Stimulated activated CD4-positive, alpha-beta T cell treated with anti-CD3 and anti-CD28 coated beads, Interleukin-2, amount 100 ng/mL, for 4 hours (primary cell): ENCODE results near the gene YTHDC2.

Source experiments
- DNase-seq: peaks from one replicate; pipeline ENCODE4 v3.0.0-alpha.2; 2020; ENCODE audit warnings: low read depth

YTHDC2 gene

GRCh38 chr5:113520429-113520828 lies 6.9 kb downstream of the YTHDC2 start:
- no peak for DNase-seq

GRCh38 chr5:113520899-113521298 lies 7.4 kb downstream of the YTHDC2 start:
- DNase-seq: no peak

GRCh38 chr5:113523168-113523567 lies 9.7 kb downstream of the YTHDC2 start:
- DNase-seq: no peak

- no peak for DNase-seq
Observed at GRCh38 chr5:113524927-113525326, 11.4 kb downstream of the YTHDC2 start.

GRCh38 chr5:113526421-113526820 lies 12.9 kb downstream of the YTHDC2 start:
- DNase-seq: no peak

GRCh38 chr5:113527746-113528145 lies 14.3 kb downstream of the YTHDC2 start:
- DNase-seq: no peak

GRCh38 chr5:113531481-113532159 lies 18.1 kb downstream of the YTHDC2 start:
- DNase-seq: no peak

GRCh38 chr5:113538313-113538712 lies 24.8 kb downstream of the YTHDC2 start:
- DNase-seq: no peak

GRCh38 chr5:113546703-113547183 lies 33.2 kb downstream of the YTHDC2 start:
- DNase-seq: no peak

GRCh38 chr5:113548396-113548795 lies 34.9 kb downstream of the YTHDC2 start:
- no peak for DNase-seq

- no peak for DNase-seq
Observed at GRCh38 chr5:113552137-113552536, 38.6 kb downstream of the YTHDC2 start.

- no peak for DNase-seq
Observed at GRCh38 chr5:113552620-113553019, 39.1 kb downstream of the YTHDC2 start.

- DNase-seq: no peak
Observed at GRCh38 chr5:113562828-113563400, 49.4 kb downstream of the YTHDC2 start.

- no peak for DNase-seq
Observed at GRCh38 chr5:113569396-113569795, 55.9 kb downstream of the YTHDC2 start.

GRCh38 chr5:113572716-113573115 lies 59.2 kb downstream of the YTHDC2 start:
- DNase-seq: no peak

- no peak for DNase-seq
Observed at GRCh38 chr5:113574417-113574816, 60.9 kb downstream of the YTHDC2 start.

- no peak for DNase-seq
Observed at GRCh38 chr5:113575074-113575473, 61.6 kb downstream of the YTHDC2 start.

- no peak for DNase-seq
Observed at GRCh38 chr5:113578091-113578490, 64.6 kb downstream of the YTHDC2 start.

GRCh38 chr5:113581388-113581787 lies 67.9 kb downstream of the YTHDC2 start:
- no peak for DNase-seq

- DNase-seq: no peak
Observed at GRCh38 chr5:113598150-113598549, 84.7 kb downstream of the YTHDC2 start.

- no peak for DNase-seq
Observed at GRCh38 chr5:113598926-113599325, 85.4 kb downstream of the YTHDC2 start.

- DNase-seq: no peak
Observed at GRCh38 chr5:113600255-113600905, 86.9 kb downstream of the YTHDC2 start.

GRCh38 chr5:113601423-113601822 lies 87.9 kb downstream of the YTHDC2 start:
- no peak for DNase-seq
